H9 (cell line): ENCODE data around the gene CXorf58. TPM values are rescaled to one million over a fixed set of nuclear protein-coding genes. Genes with fewer than 3 reads are reported as not detected.

Experiments used
- DNase-seq: peaks from one replicate; pipeline ENCODE4 v3.0.0-alpha.2; 2017
- H2AFZ ChIP-seq: one replicate; pipeline ENCODE4 v1.6.1; 2013; ENCODE audit warnings: mild to moderate bottlenecking, low read length, control low read depth, moderate library complexity
- H2AK5ac ChIP-seq: 2 replicates; pipeline ENCODE4 v1.6.1; 2013; ENCODE audit warnings: low read length, control low read depth, mixed read lengths; ENCODE audit not compliant: insufficient read length
- H2BK120ac ChIP-seq: one replicate; pipeline ENCODE4 v1.6.1; 2013; ENCODE audit warnings: low read depth, mild to moderate bottlenecking, low read length, control low read depth, inconsistent platforms; ENCODE audit not compliant: poor library complexity, severe bottlenecking
- H2BK12ac ChIP-seq: 2 replicates; pipeline ENCODE4 v1.6.1; 2013; ENCODE audit warnings: low read length, control low read depth, mixed read lengths, low read depth; ENCODE audit not compliant: insufficient read length
- H2BK15ac ChIP-seq: 2 replicates; pipeline ENCODE4 v1.6.1; 2013; ENCODE audit warnings: low read depth, low read length, control low read depth
- H2BK20ac ChIP-seq: one replicate; pipeline ENCODE4 v1.6.1; 2013; ENCODE audit warnings: low read depth, mild to moderate bottlenecking, low read length, control low read depth, inconsistent platforms; ENCODE audit not compliant: poor library complexity, severe bottlenecking
- H2BK5ac ChIP-seq: 2 replicates; pipeline ENCODE4 v1.6.1; 2013; ENCODE audit warnings: low read length, control low read depth, mixed read lengths; ENCODE audit not compliant: insufficient read length
- H3K14ac ChIP-seq: 2 replicates; pipeline ENCODE4 v1.6.1; 2013; ENCODE audit warnings: low read length, control low read depth; ENCODE audit not compliant: insufficient read depth
- H3K18ac ChIP-seq: 2 replicates; pipeline ENCODE4 v1.6.1; 2013; ENCODE audit warnings: low read depth, mild to moderate bottlenecking, mixed read lengths, low read length, control low read depth; ENCODE audit not compliant: insufficient read length
- H3K23ac ChIP-seq: 2 replicates; pipeline ENCODE4 v1.6.1; 2013; ENCODE audit warnings: low read length, control low read depth, mixed read lengths, low read depth; ENCODE audit not compliant: insufficient read length
- H3K23me2 ChIP-seq: 2 replicates; pipeline ENCODE4 v1.6.1; 2013; ENCODE audit warnings: low read depth, mild to moderate bottlenecking, mixed read lengths, low read length, control low read depth; ENCODE audit not compliant: insufficient read length, poor library complexity, severe bottlenecking
- H3K27ac ChIP-seq: 2 replicates; pipeline ENCODE4 v1.5.1; 2013; ENCODE audit warnings: low read length, control low read depth, mixed read lengths, low read depth; ENCODE audit not compliant: insufficient read length
- H3K27me3 ChIP-seq: 2 replicates; pipeline ENCODE4 v1.6.1; 2013; ENCODE audit warnings: low read length, control low read depth, inconsistent platforms; ENCODE audit not compliant: insufficient read depth
- H3K4ac ChIP-seq: 2 replicates; pipeline ENCODE4 v1.6.1; 2013; ENCODE audit warnings: low read depth, mild to moderate bottlenecking, control low read depth, inconsistent platforms, low read length, moderate library complexity
- H3K4me1 ChIP-seq: 2 replicates; pipeline ENCODE4 v1.6.1; 2013; ENCODE audit warnings: low read length, control low read depth, inconsistent platforms; ENCODE audit not compliant: insufficient read depth
- H3K4me2 ChIP-seq: 2 replicates; pipeline ENCODE4 v1.6.1; 2013; ENCODE audit warnings: low read length, control low read depth, mixed read lengths; ENCODE audit not compliant: insufficient read length, insufficient read depth
- H3K56ac ChIP-seq: 2 replicates; pipeline ENCODE4 v1.6.1; 2013; ENCODE audit warnings: low read depth, mild to moderate bottlenecking, mixed read lengths, low read length, control low read depth; ENCODE audit not compliant: insufficient read length
- H3K79me1 ChIP-seq: 2 replicates; pipeline ENCODE4 v1.6.1; 2013; ENCODE audit warnings: low read depth, mild to moderate bottlenecking, moderate library complexity, low read length, control low read depth, inconsistent platforms; ENCODE audit not compliant: insufficient read depth, poor library complexity, severe bottlenecking
- H3K79me2 ChIP-seq: 2 replicates; pipeline ENCODE4 v1.6.1; 2013; ENCODE audit warnings: low read length, control low read depth, inconsistent platforms; ENCODE audit not compliant: insufficient read depth
- H3K9ac ChIP-seq: 2 replicates; pipeline ENCODE4 v1.6.1; 2013; ENCODE audit warnings: low read length, control low read depth, mixed read lengths; ENCODE audit not compliant: insufficient read length; ENCODE audit errors: extremely low read depth
- H3K9me3 ChIP-seq: one replicate; pipeline ENCODE4 v1.6.1; 2013; ENCODE audit warnings: low read depth, low read length, inconsistent platforms; ENCODE audit not compliant: control insufficient read depth
- H3T11ph ChIP-seq: one replicate; pipeline ENCODE4 v1.6.1; 2013; ENCODE audit warnings: mild to moderate bottlenecking, low read length, control low read depth, inconsistent platforms
- H4K20me1 ChIP-seq: one replicate; pipeline ENCODE4 v1.6.1; 2013; ENCODE audit not compliant: control insufficient read depth, insufficient read length, insufficient read depth
- H4K5ac ChIP-seq: 2 replicates; pipeline ENCODE4 v1.6.1; 2013; ENCODE audit warnings: low read depth, mild to moderate bottlenecking, mixed read lengths, low read length, control low read depth; ENCODE audit not compliant: insufficient read length
- H4K8ac ChIP-seq: replicated peaks from 2 replicates; pipeline ENCODE4 v1.6.1; 2013; ENCODE audit warnings: low read length, control low read depth, mixed read lengths, low read depth; ENCODE audit not compliant: insufficient read length
- H4K91ac ChIP-seq: 2 replicates; pipeline ENCODE4 v1.6.1; 2013; ENCODE audit warnings: low read depth, mild to moderate bottlenecking, moderate library complexity, mixed read lengths, low read length, control low read depth; ENCODE audit not compliant: insufficient read length
- H3K27ac Mint-ChIP-seq, 3 experiments: 2 replicates in 2 of 3; 3 replicates in 1 of 3; pipeline ENCODE4 v1.8.0; 2020 to 2021; ENCODE audit warnings: mixed read lengths in 3 of 3, mild to moderate bottlenecking in 1 of 3, moderate library complexity in 1 of 3
- H3K27me3 Mint-ChIP-seq: 2 replicates; pipeline ENCODE4 v1.8.0; 2021; ENCODE audit warnings: low read depth, mild to moderate bottlenecking, moderate library complexity, mixed read lengths
- H3K36me3 Mint-ChIP-seq, 3 experiments: 2 replicates in 2 of 3; 3 replicates in 1 of 3; pipeline ENCODE4 v1.8.0; 2020 to 2021; ENCODE audit warnings: low read depth in 3 of 3, mixed read lengths in 3 of 3; ENCODE audit not compliant: insufficient read depth in 1 of 3
- H3K4me1 Mint-ChIP-seq, 2 experiments: 2 replicates each; pipeline ENCODE4 v1.8.0; 2020; ENCODE audit warnings: mixed read lengths in 2 of 2
- H3K4me3 Mint-ChIP-seq, 2 experiments: 2 replicates in 1 of 2; 3 replicates in 1 of 2; pipeline ENCODE4 v1.8.0; 2020 to 2021; ENCODE audit warnings: mild to moderate bottlenecking in 2 of 2, mixed read lengths in 2 of 2, moderate library complexity in 1 of 2
- H3K9me3 Mint-ChIP-seq, 2 experiments: 2 replicates in 1 of 2; 3 replicates in 1 of 2; pipeline ENCODE4 v1.8.0; 2020; ENCODE audit warnings: mild to moderate bottlenecking in 2 of 2, mixed read lengths in 2 of 2, moderate library complexity in 1 of 2
- CTCF ChIP-seq: fragments of 200-600 bp; sonication (generic); conservative IDR thresholded peaks from 3 replicates; pipeline ENCODE4 v1.8.0; 2021; ENCODE audit warnings: antibody characterized with exemption, mild to moderate bottlenecking
- WGBS: extraction: QIAGEN DNeasy Blood & Tissue Kit; methylation state at CpG from one replicate; pipeline ENCODE4 v1.1.7; 2013; ENCODE audit warnings: missing lambda C conversion rate, low lambda C conversion rate, mixed read lengths; ENCODE audit not compliant: insufficient read length; ENCODE audit errors: extremely low coverage; 5-methylcytosine and 5-hydroxymethylcytosine counted together
- total RNA-seq: library from RNA; stranded (reverse); gene quantifications from 2 replicates; pipeline ENCODE4 v1.2.1, GENCODE V29; 2021

Gene CXorf58
- total RNA-seq, 1 experiment from 2014 or later = not detected

DNA sequence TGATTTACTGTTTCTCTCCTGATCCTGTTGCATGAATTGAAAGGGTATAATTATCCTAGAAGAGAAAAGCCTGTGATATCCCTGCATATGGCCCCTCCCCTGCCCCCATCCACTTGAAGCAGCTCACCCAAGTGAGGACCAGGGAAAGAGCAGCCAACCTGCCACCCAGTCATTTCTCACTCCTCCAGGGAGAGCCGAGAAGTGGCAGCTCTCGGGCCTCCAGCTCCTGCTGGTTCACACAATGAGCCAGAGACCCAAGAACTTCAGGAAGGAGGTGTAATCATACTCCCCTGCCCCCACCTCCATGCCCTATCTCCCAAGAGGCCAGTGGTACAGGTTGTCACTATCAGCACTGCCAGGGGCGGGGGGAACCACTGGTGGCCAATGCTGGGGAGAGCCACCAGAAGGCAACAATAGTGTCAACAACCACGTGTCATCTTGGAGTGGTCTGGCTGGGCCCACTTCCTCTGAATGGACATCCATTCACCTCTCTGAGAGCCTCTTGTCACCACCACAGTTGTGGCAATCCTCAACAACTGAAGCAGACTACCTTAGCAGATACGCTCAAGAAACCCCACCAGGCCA, 43.0 kb upstream of the CXorf58 start:
- Histone ChIP-seq H3K79me1 (no peaks in the 10 kb centered on the region), H4K8ac (no peak overlapping the region), H3K27ac (no peak overlapping the region), H3K4ac (no peak overlapping the region), H3K56ac (no peak overlapping the region), H2BK20ac (no peak overlapping the region), H3K23ac (no peak overlapping the region), H3K14ac (no peak overlapping the region), H2AK5ac (no peak overlapping the region), H3T11ph (no peak overlapping the region), H3K9me3 (no peaks in the 10 kb centered on the region), H4K91ac (no peak overlapping the region), H3K9ac (no peak overlapping the region), H3K4me1 (no peaks in the 10 kb centered on the region), H2AFZ (no peak overlapping the region), H2BK12ac (no peak overlapping the region), H2BK120ac (no peak overlapping the region), H3K4me2 (no peak overlapping the region), H3K79me2 (no peaks in the 10 kb centered on the region), H4K5ac (no peak overlapping the region), H3K18ac (no peak overlapping the region), H4K20me1 (no peaks in the 10 kb centered on the region), H3K27me3 (no peaks in the 10 kb centered on the region), H3K23me2 (peaks cover 2% of the 10 kb centered on the region), H2BK5ac (no peak overlapping the region), H2BK15ac (no peak overlapping the region)
- H3K27ac Mint-ChIP-seq = no peak overlapping the region; a peak in 1 of 7 replicates
- no peak for DNase-seq
- no CpG with 5 or more reads among the region's 5 CpGs for WGBS
- no peaks in the 10 kb centered on the region for H3K9me3 Mint-ChIP-seq
- no peaks in the 10 kb centered on the region for H3K4me1 Mint-ChIP-seq
- no peak overlapping the region for H3K4me3 Mint-ChIP-seq
- no peaks in the 10 kb centered on the region for H3K27me3 Mint-ChIP-seq
- peaks cover 15 to 42% (median 40%) of the 10 kb centered on the region in 3 experiments; a peak in 6 of 7 replicates for H3K36me3 Mint-ChIP-seq
- no peak for TF ChIP-seq CTCF
